Suppressor macrophage (primary cell): ENCODE data around the gene ZNF823.

Source experiments
- DNase-seq, 4 experiments: peaks; one replicate each; pipeline ENCODE4 v3.0.0-alpha.2; 2020 to 2022

The ZNF823 gene

GRCh38 chr19:11737964-11738745 is 591 bp downstream of the ZNF823 start:
- DNase-seq: peak; percentile 54 to 73 (median 61)

GRCh38 chr19:11736696-11737095 is 2.0 kb downstream of the ZNF823 start:
- DNase-seq: peak; percentile 75 to 90 (median 82)

GRCh38 chr19:11735375-11735774 is 3.4 kb downstream of the ZNF823 start:
- no peak for DNase-seq

- no peak for DNase-seq
Observed at GRCh38 chr19:11729586-11729985, 9.2 kb downstream of the ZNF823 start.

- DNase-seq: no peak
Observed at GRCh38 chr19:11722414-11722813, 16.3 kb downstream of the ZNF823 start.

GRCh38 chr19:11721681-11722080 is 17.1 kb downstream of the ZNF823 start:
- no peak for DNase-seq

GRCh38 chr19:11710313-11710712 is 28.4 kb downstream of the ZNF823 start:
- DNase-seq: no peak

- no peak for DNase-seq
Observed at GRCh38 chr19:11708457-11708856, 30.3 kb downstream of the ZNF823 start.

- DNase-seq: no peak
Observed at GRCh38 chr19:11705474-11705873, 33.3 kb downstream of the ZNF823 start.

- no peak for DNase-seq
Observed at GRCh38 chr19:11704626-11705025, 34.1 kb downstream of the ZNF823 start.

- DNase-seq: peak; percentile 45 to 68 (median 54)
Observed at GRCh38 chr19:11699931-11700794, 38.6 kb downstream of the ZNF823 start.

- no peak for DNase-seq
Observed at GRCh38 chr19:11698231-11698630, 40.5 kb downstream of the ZNF823 start.

GRCh38 chr19:11697284-11697855 is 41.4 kb downstream of the ZNF823 start:
- DNase-seq: no peak

GRCh38 chr19:11694533-11695439 is 44.0 kb downstream of the ZNF823 start:
- peak; percentile 92 to 95 (median 94) for DNase-seq

- peak in 3 of 4 experiments; percentile 10 to 38 (median 23) for DNase-seq
Observed at GRCh38 chr19:11693505-11694499, 44.9 kb downstream of the ZNF823 start.

GRCh38 chr19:11692127-11692790 is 46.5 kb downstream of the ZNF823 start:
- DNase-seq: no peak

- no peak for DNase-seq
Observed at GRCh38 chr19:11685676-11686650, 52.8 kb downstream of the ZNF823 start.

GRCh38 chr19:11684987-11685675 is 53.6 kb downstream of the ZNF823 start:
- DNase-seq: no peak
